GM19438 (cell line): ENCODE data around the gene MAPK10.

ENCODE experiments used
- ATAC-seq: cut with Tn5 transposase; IDR thresholded peaks from one replicate; pipeline ENCODE4 v1.9.1; 2021; ENCODE audit warnings: low read depth; ENCODE audit not compliant: unreplicated experiment

MAPK10 gene

GRCh38 chr4:86280246-86280645, 79.6 kb downstream of the MAPK10 start:
- ATAC-seq = no peak

- no peak for ATAC-seq
These were observed 80.4 kb downstream of the MAPK10 start for GRCh38 chr4:86279293-86279960.

GRCh38 chr4:86278126-86278525, 81.7 kb downstream of the MAPK10 start:
- no peak for ATAC-seq

- no peak for ATAC-seq
These were observed 85.2 kb downstream of the MAPK10 start for GRCh38 chr4:86274642-86275041.

GRCh38 chr4:86272669-86273068, 87.2 kb downstream of the MAPK10 start:
- ATAC-seq = no peak

- no peak for ATAC-seq
These were observed 88.8 kb downstream of the MAPK10 start for GRCh38 chr4:86271057-86271456.

GRCh38 chr4:86269354-86269753, 90.5 kb downstream of the MAPK10 start:
- ATAC-seq = no peak

- no peak for ATAC-seq
These were observed 95.6 kb downstream of the MAPK10 start for GRCh38 chr4:86264241-86264640.

GRCh38 chr4:86261636-86262035, 98.2 kb downstream of the MAPK10 start:
- ATAC-seq = no peak

GRCh38 chr4:86256086-86256485, 103.8 kb downstream of the MAPK10 start:
- ATAC-seq = no peak

- no peak for ATAC-seq
These were observed 109.2 kb downstream of the MAPK10 start for GRCh38 chr4:86250619-86251018.

- no peak for ATAC-seq
These were observed 109.8 kb downstream of the MAPK10 start for GRCh38 chr4:86250006-86250405.

GRCh38 chr4:86249074-86249473, 110.8 kb downstream of the MAPK10 start:
- no peak for ATAC-seq

- ATAC-seq = no peak
These were observed 111.9 kb downstream of the MAPK10 start for GRCh38 chr4:86247906-86248305.

GRCh38 chr4:86247320-86247719, 112.5 kb downstream of the MAPK10 start:
- ATAC-seq = no peak

GRCh38 chr4:86243750-86244149, 116.1 kb downstream of the MAPK10 start:
- no peak for ATAC-seq

- ATAC-seq = no peak
These were observed 117.2 kb downstream of the MAPK10 start for GRCh38 chr4:86242677-86243076.

GRCh38 chr4:86235549-86235948, 124.3 kb downstream of the MAPK10 start:
- ATAC-seq = no peak

- ATAC-seq = no peak
These were observed 126.2 kb downstream of the MAPK10 start for GRCh38 chr4:86233681-86234080.

GRCh38 chr4:86233090-86233489, 126.8 kb downstream of the MAPK10 start:
- ATAC-seq = no peak

- ATAC-seq = no peak
These were observed 136.4 kb downstream of the MAPK10 start for GRCh38 chr4:86223472-86223871.

- no peak for ATAC-seq
These were observed 138.9 kb downstream of the MAPK10 start for GRCh38 chr4:86221002-86221401.

- ATAC-seq = no peak
These were observed 139.7 kb downstream of the MAPK10 start for GRCh38 chr4:86220121-86220520.
